Measurements from ENCODE around the gene ID2.

ID2 gene

GRCh38 chr2:8645176-8645831 is 36.6 kb upstream of the ID2 start:
- DNase-seq: no peak
- Mint-ChIP-seq H3K27ac (no peak overlapping the region), H3K4me3 (no peak overlapping the region), H3K4me1 (peaks cover 43% of the 10 kb centered on the region), H3K36me3 (ENCODE audit: low read depth) (peaks cover 5% of the 10 kb centered on the region), H3K9me3 (peaks cover 7% of the 10 kb centered on the region), H3K27me3 (ENCODE audit: low read depth, poor library complexity) (peaks cover 7% of the 10 kb centered on the region)
- TF ChIP-seq, protein P1, sequence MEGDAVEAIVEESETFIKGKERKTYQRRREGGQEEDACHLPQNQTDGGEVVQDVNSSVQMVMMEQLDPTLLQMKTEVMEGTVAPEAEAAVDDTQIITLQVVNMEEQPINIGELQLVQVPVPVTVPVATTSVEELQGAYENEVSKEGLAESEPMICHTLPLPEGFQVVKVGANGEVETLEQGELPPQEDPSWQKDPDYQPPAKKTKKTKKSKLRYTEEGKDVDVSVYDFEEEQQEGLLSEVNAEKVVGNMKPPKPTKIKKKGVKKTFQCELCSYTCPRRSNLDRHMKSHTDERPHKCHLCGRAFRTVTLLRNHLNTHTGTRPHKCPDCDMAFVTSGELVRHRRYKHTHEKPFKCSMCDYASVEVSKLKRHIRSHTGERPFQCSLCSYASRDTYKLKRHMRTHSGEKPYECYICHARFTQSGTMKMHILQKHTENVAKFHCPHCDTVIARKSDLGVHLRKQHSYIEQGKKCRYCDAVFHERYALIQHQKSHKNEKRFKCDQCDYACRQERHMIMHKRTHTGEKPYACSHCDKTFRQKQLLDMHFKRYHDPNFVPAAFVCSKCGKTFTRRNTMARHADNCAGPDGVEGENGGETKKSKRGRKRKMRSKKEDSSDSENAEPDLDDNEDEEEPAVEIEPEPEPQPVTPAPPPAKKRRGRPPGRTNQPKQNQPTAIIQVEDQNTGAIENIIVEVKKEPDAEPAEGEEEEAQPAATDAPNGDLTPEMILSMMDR (IDR thresholded peaks at IDR 0.05): no peak

GRCh38 chr2:8646731-8647461 is 35.0 kb upstream of the ID2 start:
- TF ChIP-seq, protein P1 (IDR thresholded peaks at IDR 0.05): no peak
- no peak overlapping the region for H3K4me3 Mint-ChIP-seq
- peaks cover 47% of the 10 kb centered on the region for H3K4me1 Mint-ChIP-seq
- peaks cover 7% of the 10 kb centered on the region for H3K9me3 Mint-ChIP-seq
- H3K27ac Mint-ChIP-seq: no peak overlapping the region
- H3K27me3 Mint-ChIP-seq (ENCODE audit: low read depth, poor library complexity): peaks cover 9% of the 10 kb centered on the region
- DNase-seq: no peak
- peaks cover 5% of the 10 kb centered on the region for H3K36me3 Mint-ChIP-seq (ENCODE audit: low read depth)

- no peak overlapping the region for H3K27ac Mint-ChIP-seq
- H3K36me3 Mint-ChIP-seq (ENCODE audit: low read depth): peaks cover 5% of the 10 kb centered on the region
- no peak for DNase-seq
- H3K4me1 Mint-ChIP-seq: peaks cover 45% of the 10 kb centered on the region
- H3K4me3 Mint-ChIP-seq: no peak overlapping the region
- peaks cover 7% of the 10 kb centered on the region for H3K9me3 Mint-ChIP-seq
- TF ChIP-seq, protein P1 (IDR thresholded peaks at IDR 0.05): no peak
- H3K27me3 Mint-ChIP-seq (ENCODE audit: low read depth, poor library complexity): peaks cover 10% of the 10 kb centered on the region
These were observed 34.4 kb upstream of the ID2 start for GRCh38 chr2:8647462-8647857.

DNA sequence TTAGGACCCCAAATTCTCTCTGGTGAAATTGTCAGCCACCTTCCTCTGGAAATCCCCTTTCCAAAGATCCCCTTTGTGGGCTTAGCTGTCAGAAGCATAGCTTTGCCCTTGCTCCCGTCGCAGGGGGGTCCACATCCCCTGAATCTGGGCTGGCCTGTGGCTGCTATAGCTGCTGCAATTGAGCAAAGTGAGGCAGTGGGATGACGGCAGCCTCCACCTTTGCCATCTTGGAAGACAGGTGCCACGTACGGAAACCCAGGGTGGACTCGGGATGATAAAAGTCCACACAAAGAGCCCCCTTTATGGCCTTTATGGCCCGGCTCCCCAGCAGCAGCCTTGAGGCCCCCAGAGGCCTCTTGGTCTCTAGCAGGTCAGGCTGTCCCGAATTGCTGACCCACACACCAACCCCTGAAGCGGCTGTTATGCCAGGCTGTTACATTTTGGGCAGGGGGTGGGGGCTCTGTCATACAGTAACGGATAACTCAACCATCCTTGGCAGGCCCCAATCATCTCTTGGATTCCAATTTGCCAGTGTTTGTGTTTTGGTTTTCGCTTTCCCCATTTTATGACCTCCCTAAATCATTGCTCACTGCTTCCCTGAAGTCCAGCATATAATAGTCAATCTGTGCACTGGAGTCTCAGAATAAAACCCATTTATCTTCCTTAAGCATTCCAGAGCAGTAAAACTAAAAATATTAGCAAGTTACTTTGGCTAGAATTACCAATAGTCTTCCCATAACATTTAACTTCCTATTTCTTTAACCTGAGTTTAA is 33.2 kb upstream of the ID2 start:
- no peak overlapping the region for H3K27ac Mint-ChIP-seq
- H3K27me3 Mint-ChIP-seq (ENCODE audit: low read depth, poor library complexity): peaks cover 7% of the 10 kb centered on the region
- H3K9me3 Mint-ChIP-seq: peaks cover 7% of the 10 kb centered on the region
- H3K4me1 Mint-ChIP-seq: peaks cover 46% of the 10 kb centered on the region
- H3K4me3 Mint-ChIP-seq: no peak overlapping the region
- no peak for DNase-seq
- TF ChIP-seq, protein P1 (IDR thresholded peaks at IDR 0.05): no peak
- H3K36me3 Mint-ChIP-seq (ENCODE audit: low read depth): peaks cover 5% of the 10 kb centered on the region

- Mint-ChIP-seq H3K27me3 (ENCODE audit: low read depth, poor library complexity) (peaks cover 7% of the 10 kb centered on the region), H3K9me3 (peaks cover 7% of the 10 kb centered on the region), H3K4me1 (peaks cover 50% of the 10 kb centered on the region), H3K36me3 (ENCODE audit: low read depth) (peaks cover 5% of the 10 kb centered on the region), H3K4me3 (no peak overlapping the region), H3K27ac (no peak overlapping the region)
- DNase-seq: no peak
- TF ChIP-seq, protein P1 (IDR thresholded peaks at IDR 0.05): no peak
These were observed 32.1 kb upstream of the ID2 start for GRCh38 chr2:8649718-8650117.
